Cardiac fibroblast (primary cell): Measurements from ENCODE around the gene TRABD2B.

Source experiments
- DNase-seq, 2 donors: peaks; one replicate each; pipeline versions ENCODE4 v3.0.0 to v3.0.0-alpha.2; 2010; ENCODE audit warnings: low read depth in 2 of 2
- H3K4me3 ChIP-seq, 2 donors: replicated peaks in 1 of 2; 1 replicate in 1 of 2; 2 replicates in 1 of 2; pipeline ENCODE4 v1.5.1; 2011; ENCODE audit warnings: low read depth in 2 of 2, low read length in 2 of 2, mild to moderate bottlenecking in 2 of 2, moderate library complexity in 1 of 2
- TF ChIP-seq, protein P1 (sequence below): IDR thresholded peaks from one replicate; pipeline ENCODE4 v1.5.1; 2011; ENCODE audit warnings: low read depth, mild to moderate bottlenecking, low read length, inconsistent platforms

TRABD2B gene

DNA sequence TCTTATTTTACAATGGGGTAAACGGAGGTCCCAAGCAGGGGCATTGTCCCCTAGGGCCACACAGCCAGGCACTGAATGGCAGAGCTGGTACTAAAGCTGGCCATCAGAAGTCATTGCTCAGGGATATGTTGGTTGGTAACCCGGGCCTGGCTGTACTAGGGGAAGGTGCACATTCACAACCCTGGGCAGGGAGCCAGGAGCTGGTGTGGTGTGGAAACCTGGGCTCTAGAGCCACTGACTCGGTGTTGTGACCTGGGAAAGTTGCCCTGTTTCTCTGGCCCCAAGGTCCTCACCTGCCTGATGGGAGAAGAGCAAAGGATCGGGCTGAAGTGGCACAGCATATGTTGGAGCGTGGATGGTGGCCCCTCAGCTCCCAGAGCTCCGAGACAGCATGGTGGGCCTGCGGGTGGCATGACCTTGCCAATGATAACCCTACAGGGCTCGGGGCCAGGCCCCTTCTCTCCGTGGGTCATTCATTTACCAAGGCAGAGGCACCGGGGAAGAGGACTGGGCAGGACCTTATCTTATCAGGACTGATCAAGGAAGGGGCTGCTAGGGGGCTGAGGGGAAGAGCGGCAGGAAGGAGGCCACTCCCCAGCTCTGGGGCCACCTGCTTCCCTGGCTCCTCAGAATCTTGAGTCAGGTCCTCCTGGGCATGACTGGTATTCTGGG, 274.1 kb downstream of the TRABD2B start:
- H3K4me3 ChIP-seq = no peak overlapping the region
- TF ChIP-seq, protein P1, sequence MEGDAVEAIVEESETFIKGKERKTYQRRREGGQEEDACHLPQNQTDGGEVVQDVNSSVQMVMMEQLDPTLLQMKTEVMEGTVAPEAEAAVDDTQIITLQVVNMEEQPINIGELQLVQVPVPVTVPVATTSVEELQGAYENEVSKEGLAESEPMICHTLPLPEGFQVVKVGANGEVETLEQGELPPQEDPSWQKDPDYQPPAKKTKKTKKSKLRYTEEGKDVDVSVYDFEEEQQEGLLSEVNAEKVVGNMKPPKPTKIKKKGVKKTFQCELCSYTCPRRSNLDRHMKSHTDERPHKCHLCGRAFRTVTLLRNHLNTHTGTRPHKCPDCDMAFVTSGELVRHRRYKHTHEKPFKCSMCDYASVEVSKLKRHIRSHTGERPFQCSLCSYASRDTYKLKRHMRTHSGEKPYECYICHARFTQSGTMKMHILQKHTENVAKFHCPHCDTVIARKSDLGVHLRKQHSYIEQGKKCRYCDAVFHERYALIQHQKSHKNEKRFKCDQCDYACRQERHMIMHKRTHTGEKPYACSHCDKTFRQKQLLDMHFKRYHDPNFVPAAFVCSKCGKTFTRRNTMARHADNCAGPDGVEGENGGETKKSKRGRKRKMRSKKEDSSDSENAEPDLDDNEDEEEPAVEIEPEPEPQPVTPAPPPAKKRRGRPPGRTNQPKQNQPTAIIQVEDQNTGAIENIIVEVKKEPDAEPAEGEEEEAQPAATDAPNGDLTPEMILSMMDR = no peak
- DNase-seq = no peak

DNA sequence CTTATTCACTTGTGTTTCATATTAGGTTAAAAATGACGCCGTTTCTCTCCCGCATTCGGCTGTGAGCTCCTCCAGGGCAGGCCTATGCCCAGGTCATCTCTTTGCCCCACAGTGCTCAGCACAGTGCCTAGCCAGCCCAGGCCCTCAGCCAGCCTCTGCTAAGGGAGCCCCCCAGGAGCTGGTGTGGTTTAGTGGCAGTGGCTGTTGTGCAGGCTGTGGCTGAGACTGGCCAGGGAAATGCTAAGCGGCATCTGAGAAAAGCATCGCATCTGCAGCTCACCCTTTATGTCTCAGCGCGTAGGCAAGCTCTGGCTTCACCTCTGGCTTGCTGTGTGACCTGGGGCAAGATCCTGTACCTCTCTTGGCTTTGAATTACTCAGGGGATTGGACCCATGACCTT, 275.1 kb downstream of the TRABD2B start:
- DNase-seq = no peak
- no peak overlapping the region for H3K4me3 ChIP-seq
- TF ChIP-seq, protein P1 = no peak

DNA sequence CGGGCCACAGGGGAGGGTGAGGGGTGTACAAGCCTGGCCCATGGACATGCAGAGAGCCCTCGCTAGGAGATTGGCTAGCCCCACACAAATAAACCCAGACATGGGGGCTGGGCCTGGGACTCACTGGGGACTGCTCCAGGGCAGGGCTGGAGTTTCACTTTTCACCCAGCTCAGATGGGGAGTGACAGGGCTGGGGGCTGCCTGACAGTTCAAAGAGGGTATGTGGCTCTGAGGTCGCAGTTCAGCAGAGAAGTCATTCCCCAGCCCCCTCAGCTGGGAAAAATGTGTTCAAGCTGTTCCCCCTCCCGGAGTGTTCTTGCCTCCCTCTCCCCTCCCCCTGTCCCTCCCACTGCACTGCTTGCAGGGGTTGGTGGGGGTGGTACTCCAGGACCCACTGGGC, 277.1 kb downstream of the TRABD2B start:
- no peak for DNase-seq
- TF ChIP-seq, protein P1 = no peak
- no peak overlapping the region for H3K4me3 ChIP-seq

DNA sequence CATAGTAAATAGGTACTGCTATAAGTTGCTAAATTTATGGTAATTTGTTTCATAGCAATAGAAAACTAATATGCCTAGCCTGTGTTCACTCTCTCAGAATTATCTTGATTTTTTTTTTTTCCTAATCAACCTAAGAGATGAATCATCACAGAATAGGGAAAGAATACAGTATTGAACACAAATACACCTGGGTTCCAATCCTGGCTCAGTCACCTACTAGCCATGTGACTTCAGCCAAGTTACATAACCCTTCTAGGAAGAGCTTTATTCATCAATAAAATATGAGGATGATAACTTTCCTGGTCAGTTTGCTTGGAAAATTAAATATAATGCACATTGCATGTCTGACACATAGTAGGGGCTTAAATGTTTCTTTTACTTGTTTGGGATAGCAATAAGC, 279.8 kb downstream of the TRABD2B start:
- TF ChIP-seq, protein P1 = no peak

DNA sequence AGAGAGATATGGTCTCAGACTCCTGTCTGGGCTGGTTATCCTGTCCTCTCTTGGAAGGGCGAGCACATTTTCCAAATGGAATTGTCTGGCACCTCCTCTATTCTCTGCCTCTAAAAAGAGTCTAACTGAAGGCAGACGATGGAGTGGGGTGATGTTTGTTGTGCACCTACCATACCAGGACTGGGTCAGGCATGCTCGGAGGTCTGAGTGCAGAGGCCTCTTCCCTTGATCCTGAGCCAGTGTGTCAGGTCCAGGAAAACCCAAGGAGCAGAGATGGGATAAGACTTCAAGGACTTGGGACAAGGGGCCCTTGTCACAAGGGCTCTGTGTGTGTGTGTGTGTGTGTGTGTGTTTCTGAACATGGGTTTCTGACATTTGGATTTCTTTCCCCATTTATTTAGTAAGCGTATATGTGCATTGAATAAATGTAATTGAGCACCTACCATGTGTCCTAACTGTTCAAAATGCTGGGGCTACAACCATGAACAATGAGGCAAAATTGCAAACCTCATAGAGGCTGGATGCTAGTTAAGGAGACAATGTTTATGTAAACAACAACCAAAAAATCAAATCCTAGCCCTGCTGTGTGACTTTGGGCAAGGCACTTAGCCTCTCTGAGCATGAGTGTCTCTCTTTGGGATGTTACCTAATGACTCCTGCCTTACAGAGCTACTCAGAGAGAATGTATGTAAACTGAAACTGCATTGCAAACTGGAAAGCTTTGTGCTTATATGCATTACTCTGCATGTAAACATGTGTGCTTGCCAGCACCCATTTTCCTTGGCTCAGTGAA, 283.0 kb downstream of the TRABD2B start:
- DNase-seq = no peak
- TF ChIP-seq, protein P1 = no peak
- no peak overlapping the region for H3K4me3 ChIP-seq

More for the DNA sequence above, 279.8 kb downstream of the TRABD2B start:
- no peak for DNase-seq
- H3K4me3 ChIP-seq = no peak overlapping the region

DNA sequence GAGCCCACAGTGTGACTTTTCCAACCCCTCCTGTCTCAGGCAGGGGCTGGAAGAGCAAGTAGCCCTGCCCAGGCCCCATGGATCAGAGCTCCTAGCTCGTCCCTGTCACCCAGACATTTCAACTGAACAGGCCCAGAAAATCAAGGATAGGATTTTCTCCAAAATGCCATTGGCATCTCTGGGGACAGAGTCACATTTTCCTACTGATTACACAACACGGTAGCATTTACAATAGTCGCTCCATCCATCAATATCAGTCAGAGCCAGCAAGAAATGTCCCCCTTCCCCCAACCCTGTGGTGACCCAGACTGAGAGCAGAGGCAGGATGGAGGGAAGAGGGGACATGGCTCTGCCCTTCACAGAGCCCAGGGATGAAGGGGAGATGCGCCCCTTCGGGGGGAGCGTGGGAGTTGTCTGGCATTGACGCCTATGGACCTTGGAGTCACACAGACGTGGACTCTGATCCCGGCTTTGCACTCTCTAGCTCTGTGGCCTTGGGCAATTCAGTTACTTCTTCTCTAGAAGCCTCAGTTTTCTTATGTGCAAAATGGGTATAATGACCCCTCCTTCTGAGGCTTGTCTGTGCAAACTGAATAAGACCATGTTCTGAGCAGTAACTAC, 283.7 kb downstream of the TRABD2B start:
- no peak for DNase-seq
- TF ChIP-seq, protein P1 = no peak
- H3K4me3 ChIP-seq = no peak overlapping the region
